HG03521 (cell line): ENCODE results near the gene SHKBP1.
"Not testable (repeated sequence)": the region's sequence is repeated elsewhere in the genome, so short reads cannot be mapped to it uniquely, and the experiment has no call there.

Source experiments
- ATAC-seq: cut with Tn5 transposase; IDR thresholded peaks from one replicate; pipeline ENCODE4 v1.9.1; 2021; ENCODE audit warnings: mild to moderate bottlenecking, moderate library complexity; ENCODE audit not compliant: unreplicated experiment

The SHKBP1 gene

GRCh38 chr19:40584007-40584406 is 7.3 kb downstream of the SHKBP1 start:
- no peak for ATAC-seq

- no peak for ATAC-seq
Observed at GRCh38 chr19:40585241-40585981, 8.7 kb downstream of the SHKBP1 start.

GRCh38 chr19:40585982-40586422 is 9.3 kb downstream of the SHKBP1 start:
- ATAC-seq = no peak

- ATAC-seq = no peak
Observed at GRCh38 chr19:40586611-40587010, 9.9 kb downstream of the SHKBP1 start.

GRCh38 chr19:40588110-40588854 is 11.6 kb downstream of the SHKBP1 start:
- ATAC-seq = no peak

GRCh38 chr19:40588926-40589569 is 12.4 kb downstream of the SHKBP1 start:
- ATAC-seq = no peak

GRCh38 chr19:40589591-40590429 is 13.1 kb downstream of the SHKBP1 start:
- no peak for ATAC-seq

GRCh38 chr19:40590464-40591265 is 14.0 kb downstream of the SHKBP1 start:
- no peak for ATAC-seq

GRCh38 chr19:40591724-40592123 is 15.1 kb downstream of the SHKBP1 start:
- not testable (repeated sequence) for ATAC-seq

- ATAC-seq = no peak
Observed at GRCh38 chr19:40592170-40592569, 15.5 kb downstream of the SHKBP1 start.

- no peak for ATAC-seq
Observed at GRCh38 chr19:40594255-40594654, 17.6 kb downstream of the SHKBP1 start.

GRCh38 chr19:40594657-40595091 is 18.0 kb downstream of the SHKBP1 start:
- no peak for ATAC-seq

GRCh38 chr19:40596608-40597328 is 20.1 kb downstream of the SHKBP1 start:
- no peak for ATAC-seq

GRCh38 chr19:40597329-40597838 is 20.7 kb downstream of the SHKBP1 start:
- no peak for ATAC-seq

- no peak for ATAC-seq
Observed at GRCh38 chr19:40598121-40598917, 21.6 kb downstream of the SHKBP1 start.

- ATAC-seq = no peak
Observed at GRCh38 chr19:40598918-40599307, 22.2 kb downstream of the SHKBP1 start.

GRCh38 chr19:40599331-40599901 is 22.7 kb downstream of the SHKBP1 start:
- no peak for ATAC-seq
